OCI-LY7 (cell line): ENCODE measurements around the gene TMEM181. TPM values are rescaled to one million over a fixed set of nuclear protein-coding genes. Genes with fewer than 3 reads are reported as not detected.

Experiments used
- BruUV-seq: library from RNA; stranded (reverse); fragments of 400-500 nt; replicated peaks from 2 replicates; lab custom pipeline; 2021; lab: Mats Ljungman, UMichigan
- CTCF ChIA-PET: fragments of 300-600 bp; sonication (Branson Sonifier 250); formaldehyde crosslinking; loops from one replicate; lab custom pipeline; 2022; ENCODE audit warnings: antibody characterized with exemption; ENCODE audit not compliant: unreplicated experiment; lab: Charles Lee
- POLR2A ChIA-PET: fragments of 300-600 bp; sonication (Branson Sonifier 250); formaldehyde crosslinking; loops from one replicate; lab custom pipeline; 2022; ENCODE audit warnings: antibody characterized with exemption; lab: Charles Lee
- DNase-seq: peaks from one replicate; pipeline ENCODE4 v3.0.0-alpha.2; 2015; ENCODE audit warnings: low spot score
- H2AFZ ChIP-seq: fragments of 200-600 bp; sonication (generic), shearing (Covaris generic); 2 replicates; pipeline ENCODE4 v1.6.1; 2014; ENCODE audit warnings: mild to moderate bottlenecking, antibody characterized with exemption, low read length, moderate library complexity
- H3K27ac ChIP-seq: fragments of 200-600 bp; sonication (generic); 2 replicates; pipeline ENCODE4 v1.5.1; 2014; ENCODE audit warnings: mixed run types, low read depth, mild to moderate bottlenecking, moderate library complexity, low read length, inconsistent platforms; ENCODE audit not compliant: poor library complexity, severe bottlenecking
- H3K36me3 ChIP-seq: fragments of 200-600 bp; sonication (generic); 2 replicates; pipeline ENCODE4 v1.6.1; 2014; ENCODE audit warnings: mild to moderate bottlenecking, antibody characterized with exemption, low read length, moderate library complexity, mixed read lengths; ENCODE audit not compliant: insufficient read depth
- H3K4me1 ChIP-seq: fragments of 200-600 bp; sonication (generic); 2 replicates; pipeline ENCODE4 v1.5.1; 2014; ENCODE audit warnings: mild to moderate bottlenecking, low read length; ENCODE audit not compliant: insufficient read depth, poor library complexity, severe bottlenecking
- H3K4me2 ChIP-seq: fragments of 200-600 bp; sonication (generic); 2 replicates; pipeline ENCODE4 v1.6.1; 2014; ENCODE audit warnings: mild to moderate bottlenecking, low read length
- H3K4me3 ChIP-seq: fragments of 200-600 bp; sonication (generic); 2 replicates; pipeline ENCODE4 v1.5.1; 2014; ENCODE audit warnings: mild to moderate bottlenecking, low read depth, low read length; ENCODE audit not compliant: poor library complexity, severe bottlenecking
- H3K79me2 ChIP-seq: fragments of 200-600 bp; sonication (generic); 2 replicates; pipeline ENCODE4 v1.6.1; 2016; ENCODE audit warnings: low read depth, mild to moderate bottlenecking, low read length, moderate library complexity, mixed read lengths; ENCODE audit not compliant: insufficient read depth
- H3K9me2 ChIP-seq: fragments of 200-600 bp; sonication (generic); 2 replicates; pipeline ENCODE4 v1.6.1; 2016; ENCODE audit warnings: mild to moderate bottlenecking, low read length, mixed read lengths; ENCODE audit not compliant: insufficient read depth
- H3K9me3 ChIP-seq: fragments of 200-600 bp; sonication (generic); 2 replicates; pipeline ENCODE4 v1.6.1; 2014; ENCODE audit warnings: mild to moderate bottlenecking, mixed run types, low read length, mixed read lengths
- H4K20me1 ChIP-seq: fragments of 200-600 bp; sonication (generic); 2 replicates; pipeline ENCODE4 v1.6.1; 2014; ENCODE audit warnings: mild to moderate bottlenecking, antibody characterized with exemption, low read length, moderate library complexity, mixed read lengths; ENCODE audit not compliant: insufficient read depth
- CTCF ChIP-seq: fragments of 200-600 bp; sonication (generic); conservative IDR thresholded peaks from 2 replicates; pipeline ENCODE4 v1.5.1; 2014; ENCODE audit warnings: mild to moderate bottlenecking, antibody characterized with exemption, low read length, moderate library complexity, mixed read lengths
- EZH2phosphoT487 ChIP-seq: fragments of 200-600 bp; sonication (generic); IDR thresholded peaks from 2 replicates; pipeline ENCODE4 v1.6.1; 2018; ENCODE audit warnings: low read depth, borderline replicate concordance, mild to moderate bottlenecking, mixed run types, antibody characterized with exemption, low read length, moderate library complexity, mixed read lengths
- intact Hi-C: fragments of 100-400 bp; cut with micrococcal nuclease; formaldehyde crosslinking; loops from one replicate; pipeline ENCODE4 v1.10.0; 2022; ENCODE audit not compliant: unreplicated experiment
- total RNA-seq, 2 experiments: library from RNA; depleted of rRNA in 1 of 2; stranded (reverse); fragments of >200 nt in 1 of 2; shearing (Covaris generic) in 1 of 2; gene quantifications; 2 replicates each; pipeline ENCODE4 v1.2.3, GENCODE V29; 2014 to 2022

Gene TMEM181
- total RNA-seq, 2 experiments from 2014 or later = 8.0 to 12.5 TPM

DNA sequence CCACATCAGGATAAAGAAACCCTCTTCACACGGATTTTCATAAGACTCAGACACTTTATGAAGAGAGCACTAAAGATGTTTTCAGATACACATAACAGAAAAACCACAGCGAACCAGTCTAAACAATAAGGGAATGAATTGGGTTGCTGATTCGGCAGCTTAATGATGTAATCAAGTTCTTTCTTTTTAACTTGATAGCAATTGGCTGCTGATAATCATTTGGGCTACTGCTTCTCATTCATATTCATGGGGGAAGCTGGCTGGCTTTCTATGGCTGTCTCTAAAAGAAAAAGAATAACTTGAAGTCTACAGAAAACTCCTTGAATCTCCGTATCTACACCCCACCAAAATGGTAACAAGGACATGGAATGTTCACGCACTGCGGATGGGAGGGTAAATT, 20.0 kb upstream of the TMEM181 start:
- no peaks in the 10 kb centered on the region for H3K79me2 ChIP-seq
- no peaks in the 10 kb centered on the region for H3K4me1 ChIP-seq
- ChIA-PET CTCF (interaction anchor here (0.5 kb wide), 1 partner anchor 44 kb away, joined by 4 read pairs; no protein-coding TSS in a partner anchor), POLR2A (no interaction called here)
- no peaks in the 10 kb centered on the region for H3K36me3 ChIP-seq
- H2AFZ ChIP-seq = no peak overlapping the region
- no peaks in the 10 kb centered on the region for H3K9me2 ChIP-seq
- no peaks in the 10 kb centered on the region for H3K9me3 ChIP-seq
- H3K4me2 ChIP-seq = no peak overlapping the region
- TF ChIP-seq EZH2phosphoT487 = no peak
- no peak for TF ChIP-seq CTCF
- H3K4me3 ChIP-seq = no peak overlapping the region
- BruUV-seq = no TSS peak
- intact Hi-C loops = no loop called here
- H3K27ac ChIP-seq = no peak overlapping the region
- H4K20me1 ChIP-seq = no peaks in the 10 kb centered on the region
- DNase-seq = no peak

- no peaks in the 10 kb centered on the region for H3K9me3 ChIP-seq
- DNase-seq = no peak
- H3K4me1 ChIP-seq = no peaks in the 10 kb centered on the region
- no peaks in the 10 kb centered on the region for H3K9me2 ChIP-seq
- no TSS peak for BruUV-seq
- no peaks in the 10 kb centered on the region for H4K20me1 ChIP-seq
- no peaks in the 10 kb centered on the region for H3K79me2 ChIP-seq
- no peak overlapping the region for H2AFZ ChIP-seq
- CTCF ChIA-PET = no interaction called here
- intact Hi-C loops = no loop called here
- no peak overlapping the region for H3K4me2 ChIP-seq
- TF ChIP-seq EZH2phosphoT487 (no peak), CTCF (no peak)
- H3K36me3 ChIP-seq = no peaks in the 10 kb centered on the region
- no peak overlapping the region for H3K27ac ChIP-seq
- H3K4me3 ChIP-seq = no peak overlapping the region
- POLR2A ChIA-PET = no interaction called here
Measured at GRCh38 chr6:158543606-158544185, 16.2 kb upstream of the TMEM181 start.

DNA sequence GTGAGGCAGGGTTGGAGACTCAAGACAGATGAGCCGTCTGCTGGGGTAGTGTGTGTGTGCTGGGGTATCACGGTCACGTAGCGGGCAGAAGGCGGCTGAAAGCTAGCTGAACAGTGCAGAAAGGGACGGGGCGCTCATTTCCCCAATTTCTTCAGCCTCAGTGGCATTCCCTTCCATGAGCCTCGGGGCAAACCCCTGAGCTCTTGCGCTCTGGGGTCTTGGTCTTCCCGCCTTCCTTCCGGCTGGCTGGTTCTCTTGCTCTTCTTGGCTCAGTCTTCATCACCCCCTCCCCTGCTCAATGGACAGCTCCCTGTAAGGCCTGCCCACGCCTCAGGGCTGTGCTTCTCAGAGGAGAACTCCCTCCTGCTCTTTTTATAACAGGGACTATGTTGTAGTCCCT, 15.5 kb upstream of the TMEM181 start:
- H3K4me1 ChIP-seq = no peaks in the 10 kb centered on the region
- ChIA-PET CTCF (no interaction called here), POLR2A (no interaction called here)
- no peak overlapping the region for H3K4me2 ChIP-seq
- H3K27ac ChIP-seq = no peak overlapping the region
- no peaks in the 10 kb centered on the region for H3K36me3 ChIP-seq
- DNase-seq = no peak
- H3K79me2 ChIP-seq = no peaks in the 10 kb centered on the region
- intact Hi-C loops = no loop called here
- H2AFZ ChIP-seq = no peak overlapping the region
- no TSS peak for BruUV-seq
- no peak overlapping the region for H3K4me3 ChIP-seq
- H3K9me3 ChIP-seq = no peaks in the 10 kb centered on the region
- no peak for TF ChIP-seq EZH2phosphoT487
- TF ChIP-seq CTCF = no peak
- H3K9me2 ChIP-seq = no peaks in the 10 kb centered on the region
- H4K20me1 ChIP-seq = no peaks in the 10 kb centered on the region
